Loucy (cell line): ENCODE data around the gene DCAF6.

Experiments
- CTCF ChIP-seq: fragments of 200-600 bp; sonication (generic); conservative IDR thresholded peaks from 2 replicates; pipeline ENCODE4 v1.5.1; 2014; ENCODE audit warnings: mild to moderate bottlenecking, antibody characterized with exemption, low read length
- EZH2phosphoT487 ChIP-seq: fragments of 200-600 bp; IDR thresholded peaks from 2 replicates; pipeline ENCODE4 v1.6.1; 2018; ENCODE audit warnings: antibody characterized with exemption, mild to moderate bottlenecking, moderate library complexity, borderline replicate concordance

DNA sequence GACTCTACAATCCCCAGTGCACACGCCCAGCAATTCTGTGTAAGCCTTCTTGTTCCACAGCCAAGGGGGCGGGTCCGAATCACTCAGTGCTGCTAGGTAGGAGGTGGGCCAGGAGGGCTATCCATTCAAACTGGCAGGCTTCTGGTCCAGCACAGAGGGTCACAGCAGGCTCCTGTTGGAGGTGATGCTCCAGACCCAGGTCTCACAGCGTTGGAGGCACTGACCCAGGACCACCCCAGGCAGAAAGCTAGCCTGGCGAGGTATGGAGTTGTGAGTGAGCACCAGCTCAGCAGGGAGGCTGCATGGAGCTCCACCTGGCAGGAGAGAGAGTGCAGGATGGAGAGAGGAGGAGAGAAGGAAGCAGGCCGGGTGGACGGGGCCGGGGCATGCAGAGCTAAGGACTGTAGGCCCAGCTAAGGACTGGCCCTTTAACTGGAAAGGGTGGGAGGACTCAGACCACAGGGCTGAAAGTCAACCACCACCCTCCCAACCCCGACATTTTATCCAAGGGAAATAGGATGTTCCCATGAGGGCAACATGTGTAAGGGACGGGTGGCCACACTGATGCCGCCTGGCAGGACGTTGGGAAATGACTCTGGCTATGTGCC is 161.5 kb downstream of the DCAF6 start:
- TF ChIP-seq CTCF = no peak
- no peak for TF ChIP-seq EZH2phosphoT487
